ENCODE measurements around the gene SLC7A10.

The SLC7A10 gene

DNA sequence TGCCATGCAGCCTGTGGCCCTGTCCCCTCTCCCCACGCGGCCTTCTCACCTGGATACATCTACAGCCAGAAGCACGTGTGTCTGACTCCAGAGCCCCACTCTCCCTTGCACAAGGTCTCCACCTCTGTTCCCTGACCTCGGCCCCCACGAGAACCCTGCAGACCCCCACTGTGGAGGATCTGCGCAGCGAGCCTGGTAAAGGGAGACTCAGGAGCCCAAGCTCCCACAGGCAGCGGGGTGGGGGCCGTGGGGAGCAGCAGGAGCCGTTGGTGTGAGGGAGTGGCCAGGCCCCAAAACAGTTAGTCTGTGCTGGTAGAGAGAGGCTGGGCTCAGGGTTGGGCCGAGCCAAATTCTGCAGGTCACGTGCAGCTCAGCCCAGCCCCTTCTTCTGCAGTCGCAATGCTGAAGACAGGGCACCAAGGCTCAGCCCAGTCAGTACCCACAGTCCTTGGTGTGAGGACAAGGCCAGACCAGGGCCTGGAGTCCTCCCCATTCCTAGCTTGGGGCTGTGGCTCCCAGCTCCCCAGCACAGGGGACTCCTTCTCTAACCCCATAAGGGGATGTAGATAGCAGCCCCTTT, 28.7 kb upstream of the SLC7A10 start:
- DNase-seq: no peak

DNA sequence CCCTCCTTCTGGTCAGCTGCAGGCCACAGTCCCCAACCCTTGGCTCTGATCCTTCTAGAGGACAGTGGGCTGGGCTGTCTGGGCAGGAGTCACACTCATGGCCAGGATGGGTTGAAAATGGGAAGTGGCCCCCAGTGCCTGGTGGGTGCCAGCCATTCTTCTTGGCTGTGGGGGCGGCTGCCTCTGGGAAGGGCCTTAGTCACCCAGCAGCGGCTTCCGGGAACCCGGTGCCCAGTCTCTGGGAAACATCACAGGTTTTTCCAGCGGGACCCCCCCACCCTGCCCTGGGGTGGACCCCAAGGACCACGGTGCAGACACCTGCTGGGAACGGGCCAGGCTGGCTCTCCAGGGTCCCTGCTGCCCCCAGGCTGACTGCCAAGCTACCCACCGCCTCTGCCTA, 27.3 kb upstream of the SLC7A10 start:
- DNase-seq: no peak

DNA sequence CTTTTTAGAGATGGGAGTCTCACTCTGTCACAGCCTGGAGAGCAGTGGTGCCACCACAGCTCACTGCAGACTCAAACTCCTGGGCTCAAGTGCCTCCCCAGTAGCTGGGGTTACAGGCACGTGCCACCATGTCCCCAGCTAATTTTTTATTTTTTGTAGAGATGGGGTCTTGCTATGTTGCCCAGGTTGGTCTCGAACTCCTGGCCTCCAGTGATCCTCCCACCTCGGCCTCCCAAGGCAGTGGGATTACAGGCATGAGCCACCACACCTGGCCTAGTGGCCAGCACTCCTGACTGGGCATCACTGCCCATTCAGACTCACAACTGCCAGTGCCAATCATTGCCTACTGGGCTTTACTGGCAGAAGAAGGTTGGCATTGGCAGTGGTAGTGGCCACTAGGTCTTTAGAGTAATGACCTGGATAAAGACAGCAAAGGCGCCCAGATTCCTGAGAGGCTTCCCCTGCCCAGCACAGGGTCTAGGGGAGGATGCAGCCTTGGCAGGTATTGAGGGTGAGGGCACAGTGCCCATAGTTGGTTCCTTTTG, 26.8 kb upstream of the SLC7A10 start:
- no peak for DNase-seq

DNA sequence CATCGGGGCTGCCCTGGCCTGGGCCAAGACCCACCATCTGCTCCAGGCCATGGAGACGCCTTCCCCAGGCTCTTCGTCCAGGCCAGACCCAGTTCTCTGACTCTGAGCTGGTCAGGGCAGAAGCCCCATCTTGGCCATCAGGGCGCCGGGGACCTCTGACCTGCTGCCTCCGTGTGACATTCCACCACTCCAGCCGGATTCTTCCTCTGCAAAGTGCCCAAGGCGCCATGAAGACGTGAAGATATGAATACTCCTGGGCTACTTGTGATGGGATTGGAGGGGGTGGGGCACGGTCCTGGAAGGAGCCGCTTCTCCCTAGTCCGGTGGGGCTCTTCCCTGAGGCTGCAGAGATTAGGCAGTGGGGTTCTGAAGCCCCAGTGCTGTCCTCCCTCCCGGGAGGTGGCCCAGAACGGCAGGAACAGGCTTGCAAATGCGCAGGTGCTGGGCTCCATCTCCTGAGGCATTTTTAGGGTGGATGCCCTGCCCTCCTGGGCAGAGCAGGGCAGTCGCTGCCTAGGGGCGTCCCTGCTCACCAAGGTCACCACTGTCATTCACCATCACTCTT, 26.0 kb upstream of the SLC7A10 start:
- DNase-seq: no peak

- DNase-seq: no peak
Measured at GRCh38 chr19:33251076-33251475, 25.4 kb upstream of the SLC7A10 start.

- DNase-seq: no peak
Measured at GRCh38 chr19:33250500-33250899, 24.9 kb upstream of the SLC7A10 start.

DNA sequence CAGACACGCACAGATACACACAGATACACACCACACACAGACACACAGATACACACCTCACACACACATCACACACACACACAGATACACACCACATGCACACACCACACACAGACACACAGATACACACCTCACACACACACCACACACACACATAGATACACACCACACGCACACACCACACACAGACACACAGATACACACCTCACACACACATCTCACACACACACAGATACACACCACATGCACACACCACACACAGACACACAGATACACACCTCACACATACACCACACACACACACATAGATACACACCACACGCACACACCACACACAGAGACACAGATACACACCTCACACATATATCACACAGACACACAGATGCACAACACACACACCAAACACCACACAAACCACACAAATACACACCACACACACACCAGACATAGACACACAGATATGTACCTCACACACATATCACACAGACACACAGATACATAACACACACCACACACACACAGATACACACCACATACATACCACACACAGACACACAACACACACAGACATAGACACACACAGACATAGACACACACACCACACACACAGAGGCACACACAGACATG, 24.2 kb upstream of the SLC7A10 start:
- DNase-seq: no peak

GRCh38 chr19:33248954-33249613, 23.4 kb upstream of the SLC7A10 start:
- no peak for DNase-seq

DNA sequence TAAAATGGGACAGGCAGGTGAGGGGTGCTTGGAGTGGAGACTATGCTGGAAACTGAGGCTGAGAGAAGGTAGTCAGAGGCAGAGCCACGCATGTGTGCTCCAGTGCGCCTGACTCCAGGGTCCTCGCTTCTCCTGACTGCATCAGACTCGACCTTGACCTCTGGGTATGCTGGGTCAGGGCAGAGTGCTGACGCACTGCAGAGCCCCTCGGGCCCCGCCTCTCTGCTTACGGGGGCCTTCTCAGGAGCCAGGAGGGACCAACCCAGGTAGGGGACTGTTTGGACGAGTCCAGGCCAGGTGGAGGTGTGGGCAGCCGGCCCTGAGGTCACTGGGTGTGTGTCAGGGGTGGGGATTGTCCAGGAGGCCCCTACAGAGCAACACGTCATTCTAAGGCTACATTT, 22.9 kb upstream of the SLC7A10 start:
- DNase-seq: no peak

DNA sequence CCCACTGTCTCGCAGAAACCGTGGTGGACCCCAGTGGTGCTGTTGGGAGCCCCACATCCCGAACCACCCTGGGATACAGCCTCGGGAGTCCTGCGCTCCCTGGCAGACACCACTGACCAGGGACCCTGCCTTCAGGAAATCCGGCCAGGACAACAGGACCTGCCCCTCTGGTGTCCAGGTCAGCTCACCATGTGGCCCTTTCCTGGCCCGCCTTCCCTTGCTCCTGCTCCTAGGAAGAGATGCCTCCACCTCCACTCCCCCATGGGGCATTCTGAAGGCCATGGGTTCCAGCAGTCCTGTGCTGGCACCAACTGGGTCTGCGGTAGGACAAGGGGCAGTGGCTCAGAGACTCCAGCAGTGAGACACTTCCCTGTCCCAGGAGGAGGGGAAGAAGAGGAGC, 22.5 kb upstream of the SLC7A10 start:
- DNase-seq: no peak

GRCh38 chr19:33247441-33247819, 21.8 kb upstream of the SLC7A10 start:
- no peak for DNase-seq

- no peak for DNase-seq
Measured at GRCh38 chr19:33246709-33247440, 21.2 kb upstream of the SLC7A10 start.

GRCh38 chr19:33245948-33246708, 20.5 kb upstream of the SLC7A10 start:
- no peak for DNase-seq

GRCh38 chr19:33242911-33243310, 17.3 kb upstream of the SLC7A10 start:
- DNase-seq: no peak

- DNase-seq: no peak
Measured at GRCh38 chr19:33242131-33242530, 16.5 kb upstream of the SLC7A10 start.

DNA sequence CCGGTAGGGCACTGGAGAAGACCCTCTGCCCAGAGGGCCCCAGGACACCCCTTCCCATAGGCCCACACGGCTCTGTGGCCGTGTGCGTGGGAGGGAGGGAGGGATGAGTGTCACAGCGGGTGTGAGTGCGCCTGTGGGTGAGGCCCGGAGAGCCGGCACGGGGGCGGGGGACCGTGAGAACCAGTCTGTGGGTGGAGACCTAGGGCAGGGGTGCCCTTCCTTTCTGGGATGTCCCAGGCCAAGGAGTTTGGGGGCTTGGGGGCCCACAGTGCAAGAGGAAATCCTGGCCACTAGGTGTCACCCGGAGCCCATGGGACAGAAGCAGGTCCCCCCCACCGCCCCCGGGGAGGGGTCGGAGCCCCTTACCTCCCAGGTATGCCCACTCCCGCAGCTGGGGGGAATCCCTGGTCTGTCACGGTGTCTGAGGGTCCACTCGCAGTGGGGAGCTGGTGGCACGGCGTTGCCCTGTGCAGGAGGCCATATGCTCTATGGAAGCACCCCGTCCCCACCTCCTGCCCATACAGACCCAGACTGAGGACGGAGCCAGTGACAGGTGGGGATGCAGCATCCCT, 16.0 kb upstream of the SLC7A10 start:
- no peak for DNase-seq

GRCh38 chr19:33241091-33241529, 15.5 kb upstream of the SLC7A10 start:
- DNase-seq: no peak

- DNase-seq: no peak
Measured at GRCh38 chr19:33240181-33240771, 14.6 kb upstream of the SLC7A10 start.

DNA sequence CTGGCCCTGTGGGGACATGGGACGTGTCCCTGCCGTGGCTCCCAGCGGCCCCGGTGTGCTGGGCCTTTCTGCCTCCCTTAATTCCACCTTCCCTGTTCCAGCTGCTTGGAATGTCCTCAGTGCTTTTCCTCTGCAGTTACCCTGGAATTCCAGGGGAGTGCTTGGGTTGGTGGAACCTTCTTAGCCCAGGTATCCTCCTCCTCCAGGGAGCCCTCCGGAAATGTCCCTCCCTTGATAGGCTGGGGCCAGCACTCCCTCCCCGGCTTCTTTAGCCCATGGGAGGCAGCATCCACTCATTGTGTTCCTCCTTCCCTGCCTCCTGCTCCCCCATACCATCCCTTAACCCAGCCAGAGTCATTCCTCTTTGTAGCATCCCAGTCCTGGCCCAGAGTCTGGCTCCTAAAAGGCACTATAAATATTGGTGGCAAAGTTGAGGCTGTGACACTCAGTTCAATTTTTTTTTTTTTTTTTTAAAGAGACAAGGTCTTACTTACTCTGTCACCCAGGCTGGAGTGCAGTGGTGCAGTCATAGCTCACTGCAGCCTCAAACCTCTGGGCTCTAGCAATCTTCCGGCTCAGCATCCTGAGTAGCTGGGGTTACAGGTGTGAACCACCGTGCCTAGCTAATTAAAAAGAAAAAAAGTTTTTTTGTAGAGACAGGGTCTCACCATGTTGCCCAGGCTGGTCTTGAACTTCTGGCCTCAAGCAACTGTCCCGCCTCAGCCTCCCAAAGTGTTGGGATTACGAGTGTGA, 13.7 kb upstream of the SLC7A10 start:
- DNase-seq: no peak

DNA sequence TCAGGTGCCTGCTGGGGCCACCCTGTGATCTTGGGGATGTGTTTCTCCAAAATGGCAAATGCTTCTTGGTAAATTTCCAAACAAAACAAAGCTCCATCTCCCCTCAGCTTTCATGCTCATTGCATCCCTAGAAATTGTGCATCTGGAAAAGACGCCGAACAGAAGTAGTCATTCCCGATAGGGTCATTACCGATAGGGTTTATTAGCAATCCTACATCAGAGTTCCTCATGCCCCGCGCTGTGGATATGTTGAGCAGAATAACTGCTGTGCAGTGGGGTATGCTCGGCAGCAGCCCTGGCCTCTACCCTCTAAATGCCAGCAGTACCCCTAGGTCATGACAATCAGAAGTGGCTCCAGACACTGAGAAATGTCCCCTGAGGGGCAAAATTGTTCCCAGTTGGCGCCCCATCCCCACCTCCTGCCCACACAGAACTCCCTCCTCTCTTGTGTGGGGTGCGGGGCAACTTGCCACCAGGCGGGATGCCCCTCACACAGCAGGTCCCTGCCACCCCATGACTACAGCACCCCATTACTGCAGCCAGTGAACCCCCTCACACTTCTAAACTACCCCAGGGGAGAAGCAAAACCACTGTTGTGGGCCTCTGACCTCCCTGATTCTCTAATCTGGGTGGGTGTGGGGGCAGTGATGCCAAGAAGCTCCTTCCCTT, 13.0 kb upstream of the SLC7A10 start:
- DNase-seq: no peak
